Measurements from ENCODE around the gene S1PR3. TPM values are rescaled to one million over a fixed set of nuclear protein-coding genes. Genes with fewer than 3 reads are reported as not detected.

The S1PR3 gene
- total RNA-seq, 2 donors from 2014 or later: 8.2 to 16.3 TPM

DNA sequence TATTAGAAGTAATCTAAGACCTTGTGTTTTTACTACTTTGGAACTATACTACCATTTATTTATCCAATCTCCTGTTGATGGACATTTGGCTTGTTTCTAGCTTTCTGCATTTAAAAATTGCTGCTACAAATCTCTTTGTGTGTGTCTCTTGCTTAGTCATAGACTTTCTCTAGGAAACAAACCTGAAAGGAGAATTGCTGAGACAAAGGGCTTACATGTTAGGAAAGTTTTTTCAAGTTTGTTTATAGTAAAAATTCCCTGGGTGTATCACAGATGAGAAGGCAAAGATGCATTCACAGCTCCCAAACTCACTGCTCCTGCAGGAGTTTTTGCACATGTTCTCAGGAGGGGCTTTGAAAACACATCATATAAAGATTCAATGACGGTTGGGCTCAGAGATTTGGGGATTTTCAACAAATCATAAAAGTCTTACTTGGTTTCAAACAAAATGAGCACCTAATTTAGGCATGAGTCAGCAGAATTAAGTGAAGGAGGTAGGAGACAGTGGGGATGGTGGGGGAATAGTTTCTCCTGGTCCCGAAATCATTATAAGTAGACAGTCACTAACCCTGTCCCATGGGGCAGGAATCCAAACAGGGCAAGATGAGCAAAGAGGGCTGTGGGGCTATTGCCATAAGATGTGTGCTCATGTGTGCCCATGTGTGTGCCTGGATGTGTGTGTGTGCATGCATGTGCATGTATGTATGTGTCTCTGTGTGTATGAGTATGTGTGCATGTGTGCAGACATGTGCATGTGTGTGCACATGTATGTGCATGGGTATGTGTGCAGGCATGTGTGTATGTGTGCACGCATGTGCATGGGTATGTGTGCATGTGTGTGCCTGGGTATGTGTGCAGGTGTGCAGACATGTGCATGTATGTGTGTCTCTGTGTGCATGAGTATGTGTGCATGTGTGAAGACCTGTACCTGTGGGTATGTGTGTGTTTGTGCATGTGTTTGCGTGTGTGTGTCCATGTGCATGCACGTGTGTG is 43.4 kb upstream of the S1PR3 start:
- no peak for DNase-seq (ENCODE audit: low spot score)
- no peak overlapping the region for H3K27ac ChIP-seq
- 62% methylated on average over 5 of the region's 5 CpGs for whole genome bisulfite sequencing
- H3K36me3 ChIP-seq: no peaks in the 10 kb centered on the region
- H3K4me1 ChIP-seq (replicated peaks): no peaks in the 10 kb centered on the region
- H3K9me3 ChIP-seq: no peaks in the 10 kb centered on the region
- TF ChIP-seq POLR2A (IDR thresholded peaks at IDR 0.05) (no peak), POLR2AphosphoS5 (IDR thresholded peaks at IDR 0.05) (no peak)
- TF ChIP-seq, protein P1, sequence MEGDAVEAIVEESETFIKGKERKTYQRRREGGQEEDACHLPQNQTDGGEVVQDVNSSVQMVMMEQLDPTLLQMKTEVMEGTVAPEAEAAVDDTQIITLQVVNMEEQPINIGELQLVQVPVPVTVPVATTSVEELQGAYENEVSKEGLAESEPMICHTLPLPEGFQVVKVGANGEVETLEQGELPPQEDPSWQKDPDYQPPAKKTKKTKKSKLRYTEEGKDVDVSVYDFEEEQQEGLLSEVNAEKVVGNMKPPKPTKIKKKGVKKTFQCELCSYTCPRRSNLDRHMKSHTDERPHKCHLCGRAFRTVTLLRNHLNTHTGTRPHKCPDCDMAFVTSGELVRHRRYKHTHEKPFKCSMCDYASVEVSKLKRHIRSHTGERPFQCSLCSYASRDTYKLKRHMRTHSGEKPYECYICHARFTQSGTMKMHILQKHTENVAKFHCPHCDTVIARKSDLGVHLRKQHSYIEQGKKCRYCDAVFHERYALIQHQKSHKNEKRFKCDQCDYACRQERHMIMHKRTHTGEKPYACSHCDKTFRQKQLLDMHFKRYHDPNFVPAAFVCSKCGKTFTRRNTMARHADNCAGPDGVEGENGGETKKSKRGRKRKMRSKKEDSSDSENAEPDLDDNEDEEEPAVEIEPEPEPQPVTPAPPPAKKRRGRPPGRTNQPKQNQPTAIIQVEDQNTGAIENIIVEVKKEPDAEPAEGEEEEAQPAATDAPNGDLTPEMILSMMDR (IDR thresholded peaks at IDR 0.05): no peak
- H3K27me3 ChIP-seq (replicated peaks; ENCODE audit: insufficient read depth): no peaks in the 10 kb centered on the region
- intact Hi-C loops (cut with DNase I): loop anchor here (5.0 kb wide), 2 partner anchors 121 to 201 kb away; no protein-coding TSS in a partner anchor
- no peak overlapping the region for H3K4me3 ChIP-seq

DNA sequence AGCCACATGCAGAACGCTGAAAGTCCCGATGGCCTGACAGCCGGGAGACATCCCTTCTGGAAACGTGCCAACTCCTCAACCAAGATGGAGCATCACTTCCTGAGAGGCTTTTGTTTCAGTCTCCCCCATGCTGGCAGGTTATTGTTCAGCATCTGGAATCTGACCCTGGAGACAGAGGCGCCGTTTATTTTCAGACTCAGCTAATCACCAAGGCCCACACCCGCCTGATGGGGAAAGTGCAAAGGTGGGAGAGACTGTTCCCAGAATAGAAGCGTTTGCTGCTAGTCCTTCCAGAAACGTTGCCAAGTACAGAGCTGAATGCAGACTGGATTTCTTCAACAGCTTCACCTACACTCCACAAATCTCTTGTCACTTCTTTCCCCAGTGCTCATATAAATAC is 41.8 kb upstream of the S1PR3 start:
- Histone ChIP-seq H3K4me1 (replicated peaks) (no peaks in the 10 kb centered on the region), H3K36me3 (no peaks in the 10 kb centered on the region), H3K27me3 (replicated peaks; ENCODE audit: insufficient read depth) (no peaks in the 10 kb centered on the region), H3K9me3 (no peaks in the 10 kb centered on the region), H3K27ac (no peak overlapping the region), H3K4me3 (no peak overlapping the region)
- no peak for DNase-seq (ENCODE audit: low spot score)
- TF ChIP-seq POLR2AphosphoS5 (IDR thresholded peaks at IDR 0.05): no peak
- TF ChIP-seq POLR2A (IDR thresholded peaks at IDR 0.05): no peak
- TF ChIP-seq, protein P1 (IDR thresholded peaks at IDR 0.05): no peak
- intact Hi-C loops (cut with DNase I): loop anchor here (5.0 kb wide), 2 partner anchors 122 to 202 kb away; no protein-coding TSS in a partner anchor
- WGBS: 30% methylated on average over 9 of the region's 9 CpGs

DNA sequence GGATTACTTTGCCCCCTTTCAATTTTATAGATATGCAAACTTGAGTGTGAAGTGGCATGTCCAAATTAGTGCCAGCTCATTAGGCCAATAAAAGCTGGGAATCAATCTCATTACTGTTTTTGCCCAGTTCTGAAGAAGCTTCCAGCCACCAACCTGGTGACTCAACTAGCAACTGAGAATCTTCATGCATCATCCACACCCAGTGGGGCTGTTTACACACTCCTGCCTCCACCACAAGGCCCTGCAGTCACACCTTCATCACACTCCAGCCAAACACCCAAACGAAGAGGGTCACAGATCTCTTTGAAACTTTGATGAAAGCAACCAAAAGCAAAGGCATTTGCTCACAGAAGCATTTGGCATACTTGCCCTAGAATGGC is 41.3 kb upstream of the S1PR3 start:
- Histone ChIP-seq H3K4me1 (replicated peaks) (no peaks in the 10 kb centered on the region), H3K27me3 (replicated peaks; ENCODE audit: insufficient read depth) (no peaks in the 10 kb centered on the region), H3K27ac (no peak overlapping the region), H3K9me3 (no peaks in the 10 kb centered on the region), H3K36me3 (no peaks in the 10 kb centered on the region), H3K4me3 (no peak overlapping the region)
- 17% methylated on average over 1 of the region's 1 CpG for WGBS
- no peak for TF ChIP-seq POLR2A (IDR thresholded peaks at IDR 0.05)
- TF ChIP-seq POLR2AphosphoS5 (IDR thresholded peaks at IDR 0.05): no peak
- TF ChIP-seq, protein P1 (IDR thresholded peaks at IDR 0.05): no peak
- intact Hi-C loops (cut with DNase I): loop anchor here (2.0 to 5.0 kb wide), 3 partner anchors 41 to 203 kb away; partner anchors contain the start of gene S1PR3
- DNase-seq (ENCODE audit: low spot score): no peak

DNA sequence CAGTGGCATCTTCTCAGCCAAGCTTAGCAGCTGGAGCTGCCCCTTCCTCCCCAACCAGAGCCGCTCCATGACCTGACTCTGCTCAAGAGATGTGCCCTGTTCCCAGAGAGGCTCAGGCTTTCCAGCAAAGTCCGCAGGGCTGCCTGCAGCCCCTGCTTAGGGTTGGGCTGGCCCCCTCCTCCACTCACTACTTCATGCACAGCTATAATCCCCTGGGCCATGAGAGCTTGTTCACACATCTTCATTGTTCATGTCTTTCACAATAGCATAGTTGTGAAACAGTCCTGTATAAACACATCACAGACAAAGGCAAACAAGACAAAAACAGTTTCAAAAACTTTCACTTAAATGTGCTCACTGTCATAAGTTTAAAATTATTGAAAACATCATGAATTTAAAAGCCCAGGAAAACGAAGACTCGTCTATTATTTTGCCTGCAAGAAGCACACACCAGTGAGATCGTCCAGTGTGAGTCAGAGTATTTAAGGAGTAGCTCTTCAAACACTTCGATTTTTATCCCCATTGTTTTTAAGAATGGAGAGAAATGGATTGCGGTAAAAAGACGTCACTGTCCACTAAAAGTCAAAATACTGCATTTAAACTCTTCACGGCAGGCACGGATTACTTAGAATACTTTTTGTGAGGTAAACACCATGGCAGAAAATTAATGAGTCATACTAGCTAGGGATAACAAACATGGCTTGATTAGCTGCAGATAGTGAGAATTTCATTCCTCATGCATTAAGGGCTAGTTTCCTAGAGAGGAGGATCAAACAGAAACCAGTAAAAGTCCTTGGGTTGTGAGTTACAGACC is 40.7 kb upstream of the S1PR3 start:
- 23% methylated on average over 10 of the region's 10 CpGs for WGBS
- intact Hi-C loops (cut with DNase I): loop anchor here (2.0 kb wide), 1 partner anchor 40 kb away; the partner anchor contains the start of gene S1PR3
- H3K27ac ChIP-seq: no peak overlapping the region
- no peaks in the 10 kb centered on the region for H3K9me3 ChIP-seq
- DNase-seq (ENCODE audit: low spot score): no peak
- no peaks in the 10 kb centered on the region for H3K4me1 ChIP-seq (replicated peaks)
- no peaks in the 10 kb centered on the region for H3K27me3 ChIP-seq (replicated peaks; ENCODE audit: insufficient read depth)
- H3K36me3 ChIP-seq: no peaks in the 10 kb centered on the region
- H3K4me3 ChIP-seq: no peak overlapping the region
- no peak for TF ChIP-seq POLR2AphosphoS5 (IDR thresholded peaks at IDR 0.05)
- TF ChIP-seq, protein P1 (IDR thresholded peaks at IDR 0.05): no peak
- TF ChIP-seq POLR2A (IDR thresholded peaks at IDR 0.05): no peak

All from prostate gland (tissue), 2 donors.